Measurements from ENCODE around the gene CNOT10. TPM values are rescaled to one million over a fixed set of nuclear protein-coding genes. Genes with fewer than 3 reads are reported as not detected.
A peak's percentile ranks its signal among the peaks of the same experiment; 100 is the strongest.

Gene CNOT10
- total and polyA plus RNA-seq, 2 donors (not counting 1 experiment from before 2014, with no cell fraction given): 17.5 to 28.6 TPM

DNA sequence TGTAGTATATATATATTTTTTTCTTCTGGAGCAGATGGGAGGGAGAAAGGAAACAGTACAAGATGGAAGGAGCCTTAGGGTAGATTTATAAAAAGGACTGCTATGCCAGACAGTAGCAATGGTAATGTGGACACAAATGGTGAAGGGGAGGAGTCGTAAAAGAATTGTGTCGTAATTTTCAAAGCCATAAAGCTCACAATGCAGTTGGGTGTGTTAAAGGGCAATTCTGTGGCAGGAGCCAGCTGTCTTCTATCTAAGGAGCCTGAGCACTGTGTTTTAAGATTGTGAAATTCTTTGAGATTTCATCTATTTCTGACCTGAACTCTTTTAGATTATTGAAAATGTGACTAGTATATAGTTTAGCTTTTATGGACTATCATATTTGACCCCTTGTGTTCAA is 58.9 kb downstream of the CNOT10 start:
- Histone ChIP-seq H3K36me3 (ENCODE audit: control insufficient read depth, insufficient read depth, low read length) (no peaks in the 10 kb centered on the region), H3K27ac (ENCODE audit: insufficient read depth, low read length) (no peak overlapping the region), H3K9me3 (ENCODE audit: control insufficient read depth, insufficient read depth, low read depth, low read length) (no peaks in the 10 kb centered on the region), H2AFZ (ENCODE audit: low read length) (no peak overlapping the region), H3K4me2 (ENCODE audit: extremely low read depth, insufficient read depth, low read length) (no peak overlapping the region), H3K4me3 (replicated peaks in 1 of 4; ENCODE audit: control extremely low read depth in 1 of 4, insufficient read depth in 1 of 4, low read depth in 3 of 4, low read length in 4 of 4) (no peak overlapping the region), H3K4me1 (ENCODE audit: control insufficient read depth, extremely low read depth, insufficient read depth, low read length) (no peaks in the 10 kb centered on the region), H3K79me2 (ENCODE audit: control insufficient read depth, insufficient read depth, low read length) (no peaks in the 10 kb centered on the region), H4K20me1 (ENCODE audit: control insufficient read depth, extremely low read depth, insufficient read depth, low read length) (no peaks in the 10 kb centered on the region), H3K27me3 (ENCODE audit: control insufficient read depth, insufficient read depth, low read length) (no peaks in the 10 kb centered on the region), H3K9ac (ENCODE audit: insufficient read depth, low read length) (no peak overlapping the region)
- TF ChIP-seq, protein P1, sequence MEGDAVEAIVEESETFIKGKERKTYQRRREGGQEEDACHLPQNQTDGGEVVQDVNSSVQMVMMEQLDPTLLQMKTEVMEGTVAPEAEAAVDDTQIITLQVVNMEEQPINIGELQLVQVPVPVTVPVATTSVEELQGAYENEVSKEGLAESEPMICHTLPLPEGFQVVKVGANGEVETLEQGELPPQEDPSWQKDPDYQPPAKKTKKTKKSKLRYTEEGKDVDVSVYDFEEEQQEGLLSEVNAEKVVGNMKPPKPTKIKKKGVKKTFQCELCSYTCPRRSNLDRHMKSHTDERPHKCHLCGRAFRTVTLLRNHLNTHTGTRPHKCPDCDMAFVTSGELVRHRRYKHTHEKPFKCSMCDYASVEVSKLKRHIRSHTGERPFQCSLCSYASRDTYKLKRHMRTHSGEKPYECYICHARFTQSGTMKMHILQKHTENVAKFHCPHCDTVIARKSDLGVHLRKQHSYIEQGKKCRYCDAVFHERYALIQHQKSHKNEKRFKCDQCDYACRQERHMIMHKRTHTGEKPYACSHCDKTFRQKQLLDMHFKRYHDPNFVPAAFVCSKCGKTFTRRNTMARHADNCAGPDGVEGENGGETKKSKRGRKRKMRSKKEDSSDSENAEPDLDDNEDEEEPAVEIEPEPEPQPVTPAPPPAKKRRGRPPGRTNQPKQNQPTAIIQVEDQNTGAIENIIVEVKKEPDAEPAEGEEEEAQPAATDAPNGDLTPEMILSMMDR (conservative IDR thresholded peaks at IDR 0.05 in 1 of 2, IDR thresholded peaks at IDR 0.05 in 1 of 2; ENCODE audit: low read depth in 1 of 2, low read length in 2 of 2): no peak
- no peak for TF ChIP-seq EZH2 (IDR thresholded peaks at IDR 0.05; ENCODE audit: low read length, missing control alignments)
- peak in 1 of 2 donors; percentile 96 for DNase-seq (ENCODE audit: low read depth in 2 of 2)

DNA sequence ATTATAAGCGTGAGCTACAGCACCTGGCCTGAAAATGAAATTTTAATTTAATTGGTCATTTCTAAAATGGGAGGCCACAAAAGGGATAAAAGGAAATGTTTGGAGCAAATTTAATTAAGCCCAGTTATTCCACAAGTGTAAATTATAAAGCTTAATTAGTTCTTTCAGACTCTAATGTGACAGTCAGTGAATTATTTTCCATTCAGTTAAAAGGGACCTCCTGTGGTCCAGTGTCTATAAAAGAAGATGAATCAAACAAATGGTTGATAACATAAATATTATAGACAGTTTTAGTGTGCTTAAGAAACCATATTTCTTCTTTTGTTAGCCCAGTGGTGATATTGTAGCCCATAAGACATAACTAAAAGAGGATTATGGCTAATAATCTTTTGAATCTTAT is 66.4 kb downstream of the CNOT10 start:
- Histone ChIP-seq H3K27ac (ENCODE audit: insufficient read depth, low read length) (no peak overlapping the region), H3K4me1 (ENCODE audit: control insufficient read depth, extremely low read depth, insufficient read depth, low read length) (no peaks in the 10 kb centered on the region), H3K79me2 (ENCODE audit: control insufficient read depth, insufficient read depth, low read length) (no peaks in the 10 kb centered on the region), H3K4me3 (replicated peaks in 1 of 4; ENCODE audit: control extremely low read depth in 1 of 4, insufficient read depth in 1 of 4, low read depth in 3 of 4, low read length in 4 of 4) (no peak overlapping the region), H3K4me2 (ENCODE audit: extremely low read depth, insufficient read depth, low read length) (no peak overlapping the region), H3K9me3 (ENCODE audit: control insufficient read depth, insufficient read depth, low read depth, low read length) (no peaks in the 10 kb centered on the region), H3K9ac (ENCODE audit: insufficient read depth, low read length) (no peak overlapping the region), H4K20me1 (ENCODE audit: control insufficient read depth, extremely low read depth, insufficient read depth, low read length) (no peaks in the 10 kb centered on the region), H3K27me3 (ENCODE audit: control insufficient read depth, insufficient read depth, low read length) (no peaks in the 10 kb centered on the region), H2AFZ (ENCODE audit: low read length) (no peak overlapping the region), H3K36me3 (ENCODE audit: control insufficient read depth, insufficient read depth, low read length) (no peaks in the 10 kb centered on the region)
- DNase-seq (ENCODE audit: low read depth in 2 of 2): no peak
- no peak for TF ChIP-seq EZH2 (IDR thresholded peaks at IDR 0.05; ENCODE audit: low read length, missing control alignments)
- TF ChIP-seq, protein P1 (conservative IDR thresholded peaks at IDR 0.05 in 1 of 2, IDR thresholded peaks at IDR 0.05 in 1 of 2; ENCODE audit: low read depth in 1 of 2, low read length in 2 of 2): no peak

DNA sequence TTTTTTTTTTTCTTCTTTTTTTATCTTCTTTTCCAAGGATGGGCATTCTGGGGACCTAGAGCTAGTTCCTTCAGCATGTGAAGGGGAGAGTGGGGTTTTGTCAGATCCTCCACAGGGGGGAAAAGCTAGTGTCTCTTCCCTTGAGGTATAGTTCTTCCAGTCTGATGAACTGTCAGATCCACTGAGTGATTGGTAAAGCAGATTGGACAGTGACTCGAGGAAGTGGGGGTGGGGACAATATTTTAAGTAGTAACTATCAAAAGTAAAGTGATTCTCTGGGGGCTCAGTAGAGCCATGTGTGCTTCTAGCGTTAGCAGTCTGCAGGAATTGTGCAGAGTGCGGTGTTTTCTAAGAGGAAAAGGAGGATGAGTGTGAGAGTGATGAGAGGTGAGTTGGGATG is 70.8 kb downstream of the CNOT10 start:
- Histone ChIP-seq H3K36me3 (ENCODE audit: control insufficient read depth, insufficient read depth, low read length) (no peaks in the 10 kb centered on the region), H3K4me2 (ENCODE audit: extremely low read depth, insufficient read depth, low read length) (no peak overlapping the region), H3K27me3 (ENCODE audit: control insufficient read depth, insufficient read depth, low read length) (no peaks in the 10 kb centered on the region), H4K20me1 (ENCODE audit: control insufficient read depth, extremely low read depth, insufficient read depth, low read length) (no peaks in the 10 kb centered on the region), H3K27ac (ENCODE audit: insufficient read depth, low read length) (no peak overlapping the region), H2AFZ (ENCODE audit: low read length) (no peak overlapping the region), H3K4me3 (replicated peaks in 1 of 4; ENCODE audit: control extremely low read depth in 1 of 4, insufficient read depth in 1 of 4, low read depth in 3 of 4, low read length in 4 of 4) (no peak overlapping the region), H3K9ac (ENCODE audit: insufficient read depth, low read length) (no peak overlapping the region), H3K79me2 (ENCODE audit: control insufficient read depth, insufficient read depth, low read length) (no peaks in the 10 kb centered on the region), H3K4me1 (ENCODE audit: control insufficient read depth, extremely low read depth, insufficient read depth, low read length) (no peaks in the 10 kb centered on the region), H3K9me3 (ENCODE audit: control insufficient read depth, insufficient read depth, low read depth, low read length) (no peaks in the 10 kb centered on the region)
- DNase-seq (ENCODE audit: low read depth in 2 of 2): no peak
- TF ChIP-seq, protein P1 (conservative IDR thresholded peaks at IDR 0.05 in 1 of 2, IDR thresholded peaks at IDR 0.05 in 1 of 2; ENCODE audit: low read depth in 1 of 2, low read length in 2 of 2): no peak
- no peak for TF ChIP-seq EZH2 (IDR thresholded peaks at IDR 0.05; ENCODE audit: low read length, missing control alignments)
